ENCODE results near the gene CHML. TPM values are rescaled to one million over a fixed set of nuclear protein-coding genes. Genes with fewer than 3 reads are reported as not detected.

CHML gene
- total RNA-seq, 1 donor from 2014 or later: 15.2 TPM

DNA sequence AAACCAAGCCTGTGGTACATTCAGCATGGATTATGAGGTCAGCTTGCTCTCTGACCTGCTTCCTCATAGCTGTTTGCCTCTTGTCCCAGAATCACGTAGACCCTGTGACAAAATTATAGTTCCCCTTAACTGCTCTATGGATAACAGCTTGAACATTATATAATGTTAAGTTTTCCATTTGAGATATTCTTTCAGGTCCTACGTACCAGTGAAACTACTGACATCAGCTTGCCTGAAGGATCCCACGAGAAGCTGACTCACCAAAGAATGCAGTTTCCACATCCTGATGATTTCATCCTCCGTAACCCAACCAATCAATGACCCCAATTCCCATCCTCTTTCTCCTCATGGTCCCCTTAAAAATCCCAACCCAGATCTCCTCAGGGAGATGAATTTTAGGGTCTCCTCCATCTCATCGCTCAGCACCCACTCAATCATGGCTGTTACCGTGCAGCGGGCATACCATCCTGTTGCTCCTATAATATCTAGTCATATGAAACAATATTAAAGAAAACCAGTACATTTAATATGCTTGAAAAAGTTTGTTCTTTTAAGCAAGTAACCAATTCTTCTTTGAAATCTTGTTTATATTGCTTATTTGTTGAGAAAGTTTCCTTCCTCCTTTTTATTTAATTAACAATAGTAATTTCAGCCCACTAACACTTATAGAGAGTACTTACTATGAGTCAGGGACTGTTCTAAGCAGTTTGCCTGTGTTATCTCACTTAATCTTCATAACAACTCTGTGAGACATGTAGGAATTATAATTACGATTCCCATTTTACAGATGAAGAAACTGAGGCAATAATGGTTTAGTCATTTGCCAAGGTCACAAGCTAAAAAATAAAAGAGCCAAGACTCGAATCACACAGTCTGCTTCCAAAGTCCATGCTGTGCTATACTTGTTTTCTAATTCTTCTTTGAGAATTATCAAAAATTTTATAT is 27.4 kb downstream of the CHML start:
- Mint-ChIP-seq H3K4me1 (ENCODE audit: unreplicated experiment) (peaks cover 12% of the 10 kb centered on the region), H3K36me3 (ENCODE audit: low read depth, unreplicated experiment) (no peaks in the 10 kb centered on the region), H3K27ac (ENCODE audit: unreplicated experiment) (no peak overlapping the region), H3K27me3 (ENCODE audit: unreplicated experiment) (no peaks in the 10 kb centered on the region), H3K4me3 (ENCODE audit: unreplicated experiment) (no peak overlapping the region), H3K9me3 (ENCODE audit: unreplicated experiment) (no peaks in the 10 kb centered on the region)
- TF ChIP-seq CTCF (IDR thresholded peaks at IDR 0.05; ENCODE audit: unreplicated experiment): no peak
- no peak for DNase-seq (ENCODE audit: low spot score)

GRCh38 chr1:241611736-241612135 is 28.4 kb downstream of the CHML start:
- Mint-ChIP-seq H3K9me3 (ENCODE audit: unreplicated experiment) (no peaks in the 10 kb centered on the region), H3K36me3 (ENCODE audit: low read depth, unreplicated experiment) (no peaks in the 10 kb centered on the region), H3K27me3 (ENCODE audit: unreplicated experiment) (no peaks in the 10 kb centered on the region), H3K4me3 (ENCODE audit: unreplicated experiment) (no peak overlapping the region), H3K4me1 (ENCODE audit: unreplicated experiment) (peaks cover 12% of the 10 kb centered on the region), H3K27ac (ENCODE audit: unreplicated experiment) (no peak overlapping the region)
- TF ChIP-seq CTCF (IDR thresholded peaks at IDR 0.05; ENCODE audit: unreplicated experiment): no peak
- no peak for DNase-seq (ENCODE audit: low spot score)

DNA sequence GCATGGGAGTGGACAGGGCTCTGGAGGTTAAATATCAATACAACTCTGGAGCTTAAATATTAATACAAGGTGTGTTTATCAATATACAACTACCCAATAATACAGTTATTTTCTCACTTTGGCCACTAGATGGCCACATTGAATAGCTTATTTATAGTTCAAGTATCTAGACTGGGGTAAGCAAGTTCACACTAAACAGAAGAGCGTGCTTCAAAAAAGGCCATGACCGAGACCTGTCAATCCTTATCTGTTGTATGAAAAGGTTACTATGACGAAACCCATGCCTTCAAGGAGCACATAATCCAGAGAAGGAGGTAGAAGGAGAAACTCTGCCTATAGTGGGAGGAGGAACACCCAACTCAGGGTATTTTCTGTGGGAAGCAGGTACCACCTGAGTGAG is 29.1 kb downstream of the CHML start:
- no peak for DNase-seq (ENCODE audit: low spot score)
- Mint-ChIP-seq H3K9me3 (ENCODE audit: unreplicated experiment) (no peaks in the 10 kb centered on the region), H3K4me3 (ENCODE audit: unreplicated experiment) (no peak overlapping the region), H3K36me3 (ENCODE audit: low read depth, unreplicated experiment) (no peaks in the 10 kb centered on the region), H3K4me1 (ENCODE audit: unreplicated experiment) (peaks cover 12% of the 10 kb centered on the region), H3K27ac (ENCODE audit: unreplicated experiment) (no peak overlapping the region), H3K27me3 (ENCODE audit: unreplicated experiment) (no peaks in the 10 kb centered on the region)
- TF ChIP-seq CTCF (IDR thresholded peaks at IDR 0.05; ENCODE audit: unreplicated experiment): peak; percentile 86

- Mint-ChIP-seq H3K27ac (ENCODE audit: unreplicated experiment) (no peak overlapping the region), H3K4me3 (ENCODE audit: unreplicated experiment) (no peak overlapping the region), H3K4me1 (ENCODE audit: unreplicated experiment) (peaks cover 12% of the 10 kb centered on the region), H3K9me3 (ENCODE audit: unreplicated experiment) (no peaks in the 10 kb centered on the region), H3K27me3 (ENCODE audit: unreplicated experiment) (no peaks in the 10 kb centered on the region), H3K36me3 (ENCODE audit: low read depth, unreplicated experiment) (no peaks in the 10 kb centered on the region)
- DNase-seq (ENCODE audit: low spot score): peak; percentile 22
- TF ChIP-seq CTCF (IDR thresholded peaks at IDR 0.05; ENCODE audit: unreplicated experiment): no peak
These were observed 29.9 kb downstream of the CHML start for GRCh38 chr1:241610056-241610815.

Data from endothelial cell (in vitro differentiated cells).